Sciatic nerve (tissue), 2 donors: Measurements from ENCODE around the gene SLC35F3. TPM values are rescaled to one million over a fixed set of nuclear protein-coding genes. Genes with fewer than 3 reads are reported as not detected.

Experiments
- ATAC-seq: fragments of 200-7000 bp; cut with Tn5 transposase; one replicate; pipeline ENCODE4 v1.9.1; 2020; ENCODE audit warnings: mild to moderate bottlenecking, moderate library complexity
- DNase-seq: peaks from one replicate; pipeline ENCODE4 v3.0.0-alpha.2; 2020; ENCODE audit warnings: low spot score
- intact Hi-C: fragments of 100-400 bp; cut with DNase I; formaldehyde crosslinking; loops from one replicate; pipeline ENCODE4 v1.14.2; 2022
- total RNA-seq: library from RNA; stranded (reverse); fragmentation: NEBNext Ultra II Directional; extraction: Animal tissue kit (Norgen Biotek cat#: 25700); gene quantifications from one replicate; pipeline ENCODE4 v1.2.1, GENCODE V29; 2021
- donor health status: DM: no; HTN: no; CAD: no.
- donor health status: DM: no; HTN: no; CAD: no.

The SLC35F3 gene
- total RNA-seq, 1 donor from 2014 or later, result not detected

GRCh38 chr1:234310460-234310817 is 406.0 kb downstream of the SLC35F3 start:
- DNase-seq (no peak), ATAC-seq (no peak)
- intact Hi-C loops, result no loop called here

GRCh38 chr1:234311414-234311813 is 406.9 kb downstream of the SLC35F3 start:
- intact Hi-C loops, result no loop called here
- ATAC-seq (no peak), DNase-seq (no peak)

GRCh38 chr1:234313171-234313570 is 408.7 kb downstream of the SLC35F3 start:
- ATAC-seq, result no peak
- intact Hi-C loops, result no loop called here
- no peak for DNase-seq

GRCh38 chr1:234315091-234315541 is 410.6 kb downstream of the SLC35F3 start:
- intact Hi-C loops, result no loop called here
- no peak for DNase-seq
- peak; percentile 15 for ATAC-seq

- intact Hi-C loops, result no loop called here
- DNase-seq (no peak), ATAC-seq (no peak)
Measured at GRCh38 chr1:234315588-234315987, 411.1 kb downstream of the SLC35F3 start.

- ATAC-seq, result no peak
- intact Hi-C loops, result no loop called here
- DNase-seq, result no peak
Measured at GRCh38 chr1:234316486-234316885, 412.0 kb downstream of the SLC35F3 start.

GRCh38 chr1:234316937-234317336 is 412.5 kb downstream of the SLC35F3 start:
- no peak for DNase-seq
- intact Hi-C loops, result no loop called here

GRCh38 chr1:234320069-234320468 is 415.6 kb downstream of the SLC35F3 start:
- intact Hi-C loops, result no loop called here
- no peak for ATAC-seq
- DNase-seq, result no peak

More at GRCh38 chr1:234316937-234317336, 412.5 kb downstream of the SLC35F3 start:
- no peak for ATAC-seq

- ATAC-seq (no peak), DNase-seq (no peak)
- intact Hi-C loops, result no loop called here
Measured at GRCh38 chr1:234320549-234320948, 416.1 kb downstream of the SLC35F3 start.

- DNase-seq, result no peak
- ATAC-seq, result no peak
- intact Hi-C loops, result no loop called here
Measured at GRCh38 chr1:234321231-234321630, 416.8 kb downstream of the SLC35F3 start.

GRCh38 chr1:234322097-234322496 is 417.6 kb downstream of the SLC35F3 start:
- intact Hi-C loops, result no loop called here
- DNase-seq (no peak), ATAC-seq (no peak)

- DNase-seq, result no peak
- intact Hi-C loops, result no loop called here
- ATAC-seq, result no peak
Measured at GRCh38 chr1:234322979-234323378, 418.5 kb downstream of the SLC35F3 start.

GRCh38 chr1:234324821-234325220 is 420.3 kb downstream of the SLC35F3 start:
- DNase-seq, result no peak
- ATAC-seq, result no peak
- intact Hi-C loops, result no loop called here

- intact Hi-C loops, result no loop called here
- no peak for DNase-seq
- no peak for ATAC-seq
Measured at GRCh38 chr1:234325878-234326496, 421.5 kb downstream of the SLC35F3 start.

- intact Hi-C loops, result no loop called here
- ATAC-seq, result peak; percentile 75
- peak; percentile 65 for DNase-seq
Measured at GRCh38 chr1:234326497-234327366, 422.3 kb downstream of the SLC35F3 start.

- ATAC-seq (no peak), DNase-seq (no peak)
- intact Hi-C loops, result no loop called here
Measured at GRCh38 chr1:234327577-234328164, 423.2 kb downstream of the SLC35F3 start.

- DNase-seq (no peak), ATAC-seq (no peak)
- intact Hi-C loops, result no loop called here
Measured at GRCh38 chr1:234330843-234331215, 426.4 kb downstream of the SLC35F3 start.

- ATAC-seq (no peak), DNase-seq (no peak)
- intact Hi-C loops, result no loop called here
Measured at GRCh38 chr1:234331507-234331906, 427.0 kb downstream of the SLC35F3 start.

GRCh38 chr1:234336359-234336758 is 431.9 kb downstream of the SLC35F3 start:
- no peak for DNase-seq
- ATAC-seq, result no peak
- intact Hi-C loops, result no loop called here

- no peak for DNase-seq
- ATAC-seq, result no peak
- intact Hi-C loops, result no loop called here
Measured at GRCh38 chr1:234337233-234337632, 432.8 kb downstream of the SLC35F3 start.
